ENCODE measurements around the gene KRTAP12-3. TPM values are rescaled to one million over a fixed set of nuclear protein-coding genes. Genes with fewer than 3 reads are reported as not detected.
"Not testable (repeated sequence)": the region's sequence is repeated elsewhere in the genome, so short reads cannot be mapped to it uniquely, and the experiment has no call there.

Gene KRTAP12-3
- not detected for total RNA-seq

- Histone ChIP-seq H3K4me1 (no peaks in the 10 kb centered on the region), H3K4me3 (no peak within 1 kb of the TSS), H3K27ac (peak within 1 kb of the TSS in 1 of 4 donors; percentile 40), H3K27me3 (no peaks in the 10 kb centered on the region), H3K9me3 (peaks cover 0 to 31% (median 0%) of the 10 kb centered on the region in 4 donors), H3K36me3 (no peaks in the 10 kb centered on the region)
- TF ChIP-seq POLR2A (IDR thresholded peaks at IDR 0.05) (no peak), CTCF (IDR thresholded peaks at IDR 0.05) (no peak), EP300 (IDR thresholded peaks at IDR 0.05) (no peak)
- WGBS, 2 donors = 77 to 79% methylated on average over 22 to 26 of the region's 26 CpGs
- no peak for DNase-seq (ENCODE audit: low spot score in 2 of 2)
These were observed at the start of gene KRTAP12-3 for GRCh38 chr21:44657635-44658540. KRTAP12-3 (plus strand) TSS chr21:44657932; CDS start chr21:44657980, 48 bp downstream.

GRCh38 chr21:44609193-44609592, 48.5 kb upstream of the KRTAP12-3 start:
- no peak for TF ChIP-seq EP300 (IDR thresholded peaks at IDR 0.05)
- no peak for TF ChIP-seq CTCF (IDR thresholded peaks at IDR 0.05)
- no peak for TF ChIP-seq POLR2A (IDR thresholded peaks at IDR 0.05)
- Histone ChIP-seq H3K9me3 (peaks cover 0 to 51% (median 0%) of the 10 kb centered on the region in 4 donors), H3K27ac (no peak overlapping the region), H3K36me3 (no peaks in the 10 kb centered on the region), H3K4me3 (no peak overlapping the region), H3K4me1 (no peaks in the 10 kb centered on the region), H3K27me3 (no peaks in the 10 kb centered on the region)
- no peak for DNase-seq (ENCODE audit: low spot score in 2 of 2)

GRCh38 chr21:44610157-44610843, 47.4 kb upstream of the KRTAP12-3 start:
- WGBS, 2 donors = 92 to 93% methylated on average over 7 of the region's 7 CpGs
- not testable (repeated sequence) for H3K36me3 ChIP-seq; H3K4me3 ChIP-seq; DNase-seq (ENCODE audit: low spot score in 2 of 2); H3K27me3 ChIP-seq; H3K27ac ChIP-seq; H3K4me1 ChIP-seq
- peaks cover 0 to 47% (median 0%) of the 10 kb centered on the region in 4 donors for H3K9me3 ChIP-seq

- H3K27ac ChIP-seq = no peak overlapping the region
- no peaks in the 10 kb centered on the region for H3K4me1 ChIP-seq
- DNase-seq (ENCODE audit: low spot score in 2 of 2) = no peak
- H3K4me3 ChIP-seq = no peak overlapping the region
- WGBS, 2 donors = 84 to 89% methylated on average over 4 of the region's 4 CpGs
- TF ChIP-seq CTCF (IDR thresholded peaks at IDR 0.05) (no peak), POLR2A (IDR thresholded peaks at IDR 0.05) (no peak), EP300 (IDR thresholded peaks at IDR 0.05) (no peak)
- H3K9me3 ChIP-seq = peaks cover 0 to 42% (median 0%) of the 10 kb centered on the region in 4 donors
- H3K36me3 ChIP-seq = no peaks in the 10 kb centered on the region
- no peaks in the 10 kb centered on the region for H3K27me3 ChIP-seq
These were observed 46.2 kb upstream of the KRTAP12-3 start for GRCh38 chr21:44611551-44611950.

- H3K4me3 ChIP-seq = no peak within 1 kb of the TSS
- no peaks in the 10 kb centered on the region for H3K36me3 ChIP-seq
- TF ChIP-seq POLR2A (IDR thresholded peaks at IDR 0.05) = no peak
- TF ChIP-seq CTCF (IDR thresholded peaks at IDR 0.05) = no peak
- TF ChIP-seq EP300 (IDR thresholded peaks at IDR 0.05) = no peak
- no peaks in the 10 kb centered on the region for H3K27me3 ChIP-seq
- WGBS, 2 donors = 85 to 90% methylated on average over 7 to 8 of the region's 8 CpGs
- peaks cover 0 to 42% (median 0%) of the 10 kb centered on the region in 4 donors for H3K9me3 ChIP-seq
- DNase-seq (ENCODE audit: low spot score in 2 of 2) = no peak
- H3K4me1 ChIP-seq = no peaks in the 10 kb centered on the region
- H3K27ac ChIP-seq = no peak within 1 kb of the TSS
These were observed 45.7 kb upstream of the KRTAP12-3 start, which contains the start of gene KRTAP10-8 for GRCh38 chr21:44612029-44612486. KRTAP10-8 (plus strand) TSS chr21:44612079; CDS start chr21:44612101, 22 bp downstream.

All from tibial nerve (tissue), 4 donors.